Testis (tissue), 2 donors: Measurements from ENCODE around the gene TMEM213.

Experiments used
- POLR2A ChIP-seq: fragments of 450-650 bp; IDR thresholded peaks from one replicate; pipeline ENCODE4 v1.6.1; 2017; ENCODE audit warnings: antibody characterized with exemption, mild to moderate bottlenecking, moderate library complexity
- TF ChIP-seq, protein P1 (sequence below), 3 experiments: fragments of 450-650 bp in 2 of 3; fragments of 200-600 bp in 1 of 3; sonication (generic) in 1 of 3; IDR thresholded peaks; one replicate each; pipeline ENCODE4 v1.5.1; 2016 to 2019; ENCODE audit warnings: antibody characterized with exemption in 3 of 3, mild to moderate bottlenecking in 2 of 3, moderate library complexity in 1 of 3

DNA sequence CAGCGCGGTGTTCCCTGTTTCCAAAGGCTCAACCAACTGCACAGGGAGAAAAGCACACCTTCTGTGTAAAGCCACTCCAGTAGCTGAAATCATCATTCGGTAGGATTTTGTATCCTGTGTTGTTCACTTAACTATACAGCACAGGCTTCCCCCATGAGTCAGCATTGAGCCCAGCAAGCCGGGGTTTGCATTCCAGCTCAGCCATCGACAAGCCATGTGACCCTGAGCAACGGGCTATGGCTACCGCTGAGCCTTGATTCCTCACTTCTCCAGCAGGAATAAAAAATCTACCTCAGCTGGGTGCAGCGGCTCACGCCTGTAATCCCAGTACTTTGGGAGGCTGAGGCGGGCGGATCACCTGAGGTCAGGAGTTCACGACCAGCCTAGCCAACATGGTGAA is 44.3 kb downstream of the TMEM213 start:
- TF ChIP-seq, protein P1, sequence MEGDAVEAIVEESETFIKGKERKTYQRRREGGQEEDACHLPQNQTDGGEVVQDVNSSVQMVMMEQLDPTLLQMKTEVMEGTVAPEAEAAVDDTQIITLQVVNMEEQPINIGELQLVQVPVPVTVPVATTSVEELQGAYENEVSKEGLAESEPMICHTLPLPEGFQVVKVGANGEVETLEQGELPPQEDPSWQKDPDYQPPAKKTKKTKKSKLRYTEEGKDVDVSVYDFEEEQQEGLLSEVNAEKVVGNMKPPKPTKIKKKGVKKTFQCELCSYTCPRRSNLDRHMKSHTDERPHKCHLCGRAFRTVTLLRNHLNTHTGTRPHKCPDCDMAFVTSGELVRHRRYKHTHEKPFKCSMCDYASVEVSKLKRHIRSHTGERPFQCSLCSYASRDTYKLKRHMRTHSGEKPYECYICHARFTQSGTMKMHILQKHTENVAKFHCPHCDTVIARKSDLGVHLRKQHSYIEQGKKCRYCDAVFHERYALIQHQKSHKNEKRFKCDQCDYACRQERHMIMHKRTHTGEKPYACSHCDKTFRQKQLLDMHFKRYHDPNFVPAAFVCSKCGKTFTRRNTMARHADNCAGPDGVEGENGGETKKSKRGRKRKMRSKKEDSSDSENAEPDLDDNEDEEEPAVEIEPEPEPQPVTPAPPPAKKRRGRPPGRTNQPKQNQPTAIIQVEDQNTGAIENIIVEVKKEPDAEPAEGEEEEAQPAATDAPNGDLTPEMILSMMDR (IDR thresholded peaks at IDR 0.05): no peak
- no peak for TF ChIP-seq POLR2A
